WTC11 (cell line): ENCODE measurements around the gene TMPRSS3. TPM values are rescaled to one million over a fixed set of nuclear protein-coding genes. Genes with fewer than 3 reads are reported as not detected.

ENCODE experiments used
- ATAC-seq: fragments of 200-7000 bp; cut with Tn5 transposase; 2 replicates; pipeline ENCODE4 v1.10.0; 2021; ENCODE audit warnings: mild to moderate bottlenecking, moderate library complexity
- CTCF ChIA-PET: fragments of 300-600 bp; sonication (Branson Sonifier 250); formaldehyde crosslinking; loops from one replicate; lab custom pipeline; 2021; ENCODE audit warnings: antibody characterized with exemption; lab: Charles Lee
- POLR2A ChIA-PET: fragments of 350-600 bp; sonication (Branson Sonifier 250); formaldehyde crosslinking; loops from one replicate; lab custom pipeline; 2021; ENCODE audit warnings: antibody characterized with exemption; lab: Charles Lee
- DNase-seq: peaks from one replicate; pipeline ENCODE4 v3.0.0; 2021; ENCODE audit warnings: low spot score
- H3K27ac Mint-ChIP-seq: 2 replicates; pipeline ENCODE4 v1.8.0; 2021; ENCODE audit warnings: mixed read lengths
- H3K27me3 Mint-ChIP-seq: 2 replicates; pipeline ENCODE4 v1.8.0; 2021; ENCODE audit warnings: low read depth, mild to moderate bottlenecking, moderate library complexity, mixed read lengths
- H3K36me3 Mint-ChIP-seq: 2 replicates; pipeline ENCODE4 v1.8.0; 2021; ENCODE audit warnings: mixed read lengths
- H3K4me1 Mint-ChIP-seq: 2 replicates; pipeline ENCODE4 v1.8.0; 2022; ENCODE audit warnings: mixed read lengths
- H3K4me3 Mint-ChIP-seq: 2 replicates; pipeline ENCODE4 v1.8.0; 2021; ENCODE audit warnings: mild to moderate bottlenecking, moderate library complexity, mixed read lengths
- H3K9me3 Mint-ChIP-seq: 2 replicates; pipeline ENCODE4 v1.8.0; 2021; ENCODE audit warnings: mixed read lengths
- CREM ChIP-seq: sonication (generic); formaldehyde crosslinking; IDR thresholded peaks from 2 replicates; pipeline ENCODE4 v1.8.1; 2022; ENCODE audit warnings: mild to moderate bottlenecking, missing genetic modification reagents, moderate library complexity
- E2F5 ChIP-seq: sonication (generic); formaldehyde crosslinking; IDR thresholded peaks from 2 replicates; pipeline ENCODE4 v1.8.1; 2022; ENCODE audit warnings: mild to moderate bottlenecking, moderate library complexity, missing genetic modification reagents
- FOXK1 ChIP-seq: sonication (generic); formaldehyde crosslinking; IDR thresholded peaks from 2 replicates; pipeline ENCODE4 v1.8.0; 2022; ENCODE audit warnings: mild to moderate bottlenecking, moderate library complexity, missing genetic modification reagents
- FOXP1 ChIP-seq: sonication (generic); formaldehyde crosslinking; IDR thresholded peaks from 2 replicates; pipeline ENCODE4 v1.8.0; 2022; ENCODE audit warnings: missing genetic modification reagents, mild to moderate bottlenecking, moderate library complexity, borderline replicate concordance
- JUN ChIP-seq: sonication (generic); formaldehyde crosslinking; IDR thresholded peaks from 2 replicates; pipeline ENCODE4 v1.8.0; 2023; ENCODE audit warnings: mild to moderate bottlenecking, missing genetic modification reagents
- KAT7 ChIP-seq: sonication (generic); formaldehyde crosslinking; IDR thresholded peaks from 2 replicates; pipeline ENCODE4 v1.8.1; 2023; ENCODE audit warnings: missing genetic modification reagents, mild to moderate bottlenecking, borderline replicate concordance
- NR1H2 ChIP-seq: sonication (generic); formaldehyde crosslinking; IDR thresholded peaks from 2 replicates; pipeline ENCODE4 v1.9.0; 2021; ENCODE audit warnings: mild to moderate bottlenecking, moderate library complexity, missing genetic modification reagents
- PRDM15 ChIP-seq: sonication (generic); formaldehyde crosslinking; IDR thresholded peaks from 2 replicates; pipeline ENCODE4 v1.8.0; 2022; ENCODE audit warnings: missing genetic modification reagents
- PREB ChIP-seq: sonication (generic); formaldehyde crosslinking; IDR thresholded peaks from 2 replicates; pipeline ENCODE4 v1.8.1; 2022; ENCODE audit warnings: mild to moderate bottlenecking, missing genetic modification reagents, moderate library complexity, borderline replicate concordance
- RELA ChIP-seq: sonication (generic); formaldehyde crosslinking; IDR thresholded peaks from 2 replicates; pipeline ENCODE4 v1.8.1; 2022; ENCODE audit warnings: missing genetic modification reagents, mild to moderate bottlenecking, borderline replicate concordance
- SMAD3 ChIP-seq: sonication (generic); formaldehyde crosslinking; IDR thresholded peaks from 2 replicates; pipeline ENCODE4 v1.8.0; 2022; ENCODE audit warnings: missing genetic modification reagents, mild to moderate bottlenecking, borderline replicate concordance
- TCF7 ChIP-seq: sonication (generic); formaldehyde crosslinking; IDR thresholded peaks from 2 replicates; pipeline ENCODE4 v1.8.0; 2022; ENCODE audit warnings: mild to moderate bottlenecking, low read depth, missing genetic modification reagents, moderate library complexity
- ZBTB43 ChIP-seq: sonication (generic); formaldehyde crosslinking; IDR thresholded peaks from 2 replicates; pipeline ENCODE4 v1.8.1; 2023; ENCODE audit warnings: mild to moderate bottlenecking, missing genetic modification reagents
- ZNF512 ChIP-seq: sonication (generic); formaldehyde crosslinking; IDR thresholded peaks from 2 replicates; pipeline ENCODE4 v1.8.1; 2022; ENCODE audit warnings: missing genetic modification reagents, borderline replicate concordance
- ZNF532 ChIP-seq: fragments of 250-450 bp; sonication (Bioruptor Pico); IDR thresholded peaks from 2 replicates; pipeline ENCODE4 v1.9.0; 2021; ENCODE audit warnings: mild to moderate bottlenecking, borderline replicate concordance
- total RNA-seq: library from RNA; stranded (reverse); gene quantifications from 3 replicates; pipeline ENCODE4 v1.2.3, GENCODE V29; 2021
- TF ChIP-seq, protein P1 (sequence below): sonication (generic); formaldehyde crosslinking; IDR thresholded peaks from 2 replicates; pipeline ENCODE4 v1.8.0; 2022; ENCODE audit warnings: mild to moderate bottlenecking, missing genetic modification reagents
- TF ChIP-seq, protein P2 (sequence below): sonication (generic); formaldehyde crosslinking; IDR thresholded peaks from 2 replicates; pipeline ENCODE4 v1.8.1; 2022; ENCODE audit warnings: low read depth, mild to moderate bottlenecking, moderate library complexity, missing genetic modification reagents, borderline replicate concordance
- TF ChIP-seq, protein P3 (sequence below): sonication (generic); formaldehyde crosslinking; IDR thresholded peaks from 2 replicates; pipeline ENCODE4 v1.8.1; 2023; ENCODE audit warnings: mild to moderate bottlenecking, missing genetic modification reagents, moderate library complexity
- TF ChIP-seq, protein P4 (sequence below): sonication (generic); formaldehyde crosslinking; conservative IDR thresholded peaks from 2 replicates; pipeline ENCODE4 v1.8.1; 2022; ENCODE audit warnings: mild to moderate bottlenecking, missing genetic modification reagents

Gene TMPRSS3
- total RNA-seq, 1 experiment from 2014 or later: 0.39 TPM

- Mint-ChIP-seq H3K27me3 (peaks cover 11% of the 10 kb centered on the region; the same call in 1 of the 2 replicates), H3K27ac (no peak overlapping the region), H3K36me3 (peaks cover 3% of the 10 kb centered on the region; the same call in 1 of the 2 replicates), H3K4me3 (no peak overlapping the region), H3K9me3 (peaks cover 21% of the 10 kb centered on the region), H3K4me1 (no peaks in the 10 kb centered on the region)
- TF ChIP-seq, protein P1, sequence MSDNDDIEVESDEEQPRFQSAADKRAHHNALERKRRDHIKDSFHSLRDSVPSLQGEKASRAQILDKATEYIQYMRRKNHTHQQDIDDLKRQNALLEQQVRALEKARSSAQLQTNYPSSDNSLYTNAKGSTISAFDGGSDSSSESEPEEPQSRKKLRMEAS: no peak
- TF ChIP-seq FOXK1 (CRISPR knock-in tag) (no peak), E2F5 (no peak), JUN (CRISPR knock-in tag) (no peak), ZBTB43 (CRISPR knock-in tag) (no peak), PREB (CRISPR knock-in tag) (no peak), TCF7 (CRISPR knock-in tag) (no peak), ZNF512 (CRISPR knock-in tag) (no peak), RELA (CRISPR knock-in tag) (no peak), ZNF532 (CRISPR knock-in tag) (no peak), CREM (CRISPR knock-in tag) (no peak), SMAD3 (CRISPR knock-in tag) (no peak), FOXP1 (CRISPR knock-in tag) (no peak), NR1H2 (CRISPR knock-in tag) (no peak), KAT7 (CRISPR knock-in tag) (no peak), PRDM15 (no peak)
- TF ChIP-seq, protein P2, sequence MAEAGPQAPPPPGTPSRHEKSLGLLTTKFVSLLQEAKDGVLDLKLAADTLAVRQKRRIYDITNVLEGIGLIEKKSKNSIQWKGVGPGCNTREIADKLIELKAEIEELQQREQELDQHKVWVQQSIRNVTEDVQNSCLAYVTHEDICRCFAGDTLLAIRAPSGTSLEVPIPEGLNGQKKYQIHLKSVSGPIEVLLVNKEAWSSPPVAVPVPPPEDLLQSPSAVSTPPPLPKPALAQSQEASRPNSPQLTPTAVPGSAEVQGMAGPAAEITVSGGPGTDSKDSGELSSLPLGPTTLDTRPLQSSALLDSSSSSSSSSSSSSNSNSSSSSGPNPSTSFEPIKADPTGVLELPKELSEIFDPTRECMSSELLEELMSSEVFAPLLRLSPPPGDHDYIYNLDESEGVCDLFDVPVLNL: no peak
- TF ChIP-seq, protein P3, sequence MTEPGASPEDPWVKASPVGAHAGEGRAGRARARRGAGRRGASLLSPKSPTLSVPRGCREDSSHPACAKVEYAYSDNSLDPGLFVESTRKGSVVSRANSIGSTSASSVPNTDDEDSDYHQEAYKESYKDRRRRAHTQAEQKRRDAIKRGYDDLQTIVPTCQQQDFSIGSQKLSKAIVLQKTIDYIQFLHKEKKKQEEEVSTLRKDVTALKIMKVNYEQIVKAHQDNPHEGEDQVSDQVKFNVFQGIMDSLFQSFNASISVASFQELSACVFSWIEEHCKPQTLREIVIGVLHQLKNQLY (CRISPR knock-in tag): no peak
- TF ChIP-seq, protein P4, sequence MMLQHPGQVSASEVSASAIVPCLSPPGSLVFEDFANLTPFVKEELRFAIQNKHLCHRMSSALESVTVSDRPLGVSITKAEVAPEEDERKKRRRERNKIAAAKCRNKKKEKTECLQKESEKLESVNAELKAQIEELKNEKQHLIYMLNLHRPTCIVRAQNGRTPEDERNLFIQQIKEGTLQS (CRISPR knock-in tag): no peak
- ChIA-PET CTCF (interaction anchor here (1.0 kb wide), 1 partner anchor 119 kb away, joined by 4 read pairs; no protein-coding TSS in a partner anchor), POLR2A (no interaction called here)
- ATAC-seq (no peak), DNase-seq (no peak)
Observed at GRCh38 chr21:42429021-42429420, 33.2 kb upstream of the TMPRSS3 start.
